ENCODE data around the gene SIRT1.

The SIRT1 gene

GRCh38 chr10:67924136-67924535 lies 39.7 kb downstream of the SIRT1 start:
- Histone ChIP-seq H3K27me3 (ENCODE audit: control insufficient read depth, insufficient read depth, low read length) (no peaks in the 10 kb centered on the region), H3K27ac (ENCODE audit: low read depth, low read length) (no peak overlapping the region), H3K9ac (ENCODE audit: low read depth, low read length) (no peak overlapping the region), H3K4me1 (ENCODE audit: control insufficient read depth, insufficient read depth, low read length) (no peaks in the 10 kb centered on the region), H3K36me3 (ENCODE audit: control insufficient read depth, insufficient read depth, low read length) (peaks cover 30% of the 10 kb centered on the region), H3K9me3 (ENCODE audit: control insufficient read depth, insufficient read depth, low read length) (no peaks in the 10 kb centered on the region), H3K4me3 (ENCODE audit: low read depth, low read length) (no peak overlapping the region)

- Histone ChIP-seq H3K9me3 (ENCODE audit: control insufficient read depth, insufficient read depth, low read length) (no peaks in the 10 kb centered on the region), H3K36me3 (ENCODE audit: control insufficient read depth, insufficient read depth, low read length) (peaks cover 33% of the 10 kb centered on the region), H3K27me3 (ENCODE audit: control insufficient read depth, insufficient read depth, low read length) (no peaks in the 10 kb centered on the region), H3K4me1 (ENCODE audit: control insufficient read depth, insufficient read depth, low read length) (no peaks in the 10 kb centered on the region), H3K9ac (ENCODE audit: low read depth, low read length) (no peak overlapping the region), H3K27ac (ENCODE audit: low read depth, low read length) (no peak overlapping the region), H3K4me3 (ENCODE audit: low read depth, low read length) (no peak overlapping the region)
These were observed 41.1 kb downstream of the SIRT1 start for GRCh38 chr10:67925449-67926005.

- H3K9ac ChIP-seq (ENCODE audit: low read depth, low read length), result no peak overlapping the region
- H3K27ac ChIP-seq (ENCODE audit: low read depth, low read length), result no peak overlapping the region
- H3K9me3 ChIP-seq (ENCODE audit: control insufficient read depth, insufficient read depth, low read length), result no peaks in the 10 kb centered on the region
- no peaks in the 10 kb centered on the region for H3K27me3 ChIP-seq (ENCODE audit: control insufficient read depth, insufficient read depth, low read length)
- H3K4me3 ChIP-seq (ENCODE audit: low read depth, low read length), result no peak overlapping the region
- H3K4me1 ChIP-seq (ENCODE audit: control insufficient read depth, insufficient read depth, low read length), result no peaks in the 10 kb centered on the region
- peaks cover 32% of the 10 kb centered on the region for H3K36me3 ChIP-seq (ENCODE audit: control insufficient read depth, insufficient read depth, low read length)
These were observed 42.5 kb downstream of the SIRT1 start for GRCh38 chr10:67926951-67927350.

GRCh38 chr10:67933199-67933598 lies 48.7 kb downstream of the SIRT1 start:
- Histone ChIP-seq H3K27ac (ENCODE audit: low read depth, low read length) (no peak overlapping the region), H3K4me3 (ENCODE audit: low read depth, low read length) (no peak overlapping the region), H3K36me3 (ENCODE audit: control insufficient read depth, insufficient read depth, low read length) (peaks cover 25% of the 10 kb centered on the region), H3K27me3 (ENCODE audit: control insufficient read depth, insufficient read depth, low read length) (no peaks in the 10 kb centered on the region), H3K9me3 (ENCODE audit: control insufficient read depth, insufficient read depth, low read length) (no peaks in the 10 kb centered on the region), H3K9ac (ENCODE audit: low read depth, low read length) (no peak overlapping the region), H3K4me1 (ENCODE audit: control insufficient read depth, insufficient read depth, low read length) (peaks cover 11% of the 10 kb centered on the region)

GRCh38 chr10:67934336-67934735 lies 49.9 kb downstream of the SIRT1 start:
- Histone ChIP-seq H3K9ac (ENCODE audit: low read depth, low read length) (no peak overlapping the region), H3K4me3 (ENCODE audit: low read depth, low read length) (no peak overlapping the region), H3K27me3 (ENCODE audit: control insufficient read depth, insufficient read depth, low read length) (no peaks in the 10 kb centered on the region), H3K9me3 (ENCODE audit: control insufficient read depth, insufficient read depth, low read length) (no peaks in the 10 kb centered on the region), H3K36me3 (ENCODE audit: control insufficient read depth, insufficient read depth, low read length) (peaks cover 30% of the 10 kb centered on the region), H3K4me1 (ENCODE audit: control insufficient read depth, insufficient read depth, low read length) (peaks cover 11% of the 10 kb centered on the region), H3K27ac (ENCODE audit: low read depth, low read length) (no peak overlapping the region)

GRCh38 chr10:67935223-67935622 lies 50.8 kb downstream of the SIRT1 start:
- Histone ChIP-seq H3K9me3 (ENCODE audit: control insufficient read depth, insufficient read depth, low read length) (no peaks in the 10 kb centered on the region), H3K27ac (ENCODE audit: low read depth, low read length) (peak overlapping the region; percentile 80), H3K27me3 (ENCODE audit: control insufficient read depth, insufficient read depth, low read length) (no peaks in the 10 kb centered on the region), H3K9ac (ENCODE audit: low read depth, low read length) (0 out of 2 replicates have a peak overlapping the region, but pooled peaks have one; percentile 2), H3K36me3 (ENCODE audit: control insufficient read depth, insufficient read depth, low read length) (peaks cover 28% of the 10 kb centered on the region), H3K4me1 (ENCODE audit: control insufficient read depth, insufficient read depth, low read length) (peaks cover 11% of the 10 kb centered on the region), H3K4me3 (ENCODE audit: low read depth, low read length) (no peak overlapping the region)

- no peak overlapping the region for H3K9ac ChIP-seq (ENCODE audit: low read depth, low read length)
- no peak overlapping the region for H3K4me3 ChIP-seq (ENCODE audit: low read depth, low read length)
- H3K27me3 ChIP-seq (ENCODE audit: control insufficient read depth, insufficient read depth, low read length), result no peaks in the 10 kb centered on the region
- no peak overlapping the region for H3K27ac ChIP-seq (ENCODE audit: low read depth, low read length)
- peaks cover 25% of the 10 kb centered on the region for H3K36me3 ChIP-seq (ENCODE audit: control insufficient read depth, insufficient read depth, low read length)
- H3K9me3 ChIP-seq (ENCODE audit: control insufficient read depth, insufficient read depth, low read length), result no peaks in the 10 kb centered on the region
- H3K4me1 ChIP-seq (ENCODE audit: control insufficient read depth, insufficient read depth, low read length), result peaks cover 11% of the 10 kb centered on the region
These were observed 52.0 kb downstream of the SIRT1 start for GRCh38 chr10:67936416-67936815.

- Histone ChIP-seq H3K27me3 (ENCODE audit: control insufficient read depth, insufficient read depth, low read length) (no peaks in the 10 kb centered on the region), H3K9ac (ENCODE audit: low read depth, low read length) (no peak overlapping the region), H3K27ac (ENCODE audit: low read depth, low read length) (no peak overlapping the region), H3K4me1 (ENCODE audit: control insufficient read depth, insufficient read depth, low read length) (peaks cover 6% of the 10 kb centered on the region), H3K36me3 (ENCODE audit: control insufficient read depth, insufficient read depth, low read length) (peaks cover 21% of the 10 kb centered on the region), H3K4me3 (ENCODE audit: low read depth, low read length) (no peak overlapping the region), H3K9me3 (ENCODE audit: control insufficient read depth, insufficient read depth, low read length) (no peaks in the 10 kb centered on the region)
These were observed 59.5 kb downstream of the SIRT1 start for GRCh38 chr10:67943917-67944316.

- no peak overlapping the region for H3K4me3 ChIP-seq (ENCODE audit: low read depth, low read length)
- no peaks in the 10 kb centered on the region for H3K27me3 ChIP-seq (ENCODE audit: control insufficient read depth, insufficient read depth, low read length)
- H3K9ac ChIP-seq (ENCODE audit: low read depth, low read length), result no peak overlapping the region
- H3K4me1 ChIP-seq (ENCODE audit: control insufficient read depth, insufficient read depth, low read length), result peaks cover 2% of the 10 kb centered on the region; the same call in 1 of the 2 replicates
- H3K36me3 ChIP-seq (ENCODE audit: control insufficient read depth, insufficient read depth, low read length), result peaks cover 33% of the 10 kb centered on the region
- H3K27ac ChIP-seq (ENCODE audit: low read depth, low read length), result no peak overlapping the region
- no peaks in the 10 kb centered on the region for H3K9me3 ChIP-seq (ENCODE audit: control insufficient read depth, insufficient read depth, low read length)
These were observed 71.2 kb downstream of the SIRT1 start for GRCh38 chr10:67955614-67956013.

- Histone ChIP-seq H3K4me1 (ENCODE audit: control insufficient read depth, insufficient read depth, low read length) (peaks cover 6% of the 10 kb centered on the region), H3K9ac (ENCODE audit: low read depth, low read length) (no peak overlapping the region), H3K27me3 (ENCODE audit: control insufficient read depth, insufficient read depth, low read length) (no peaks in the 10 kb centered on the region), H3K9me3 (ENCODE audit: control insufficient read depth, insufficient read depth, low read length) (no peaks in the 10 kb centered on the region), H3K27ac (ENCODE audit: low read depth, low read length) (no peak overlapping the region), H3K36me3 (ENCODE audit: control insufficient read depth, insufficient read depth, low read length) (peaks cover 7% of the 10 kb centered on the region), H3K4me3 (ENCODE audit: low read depth, low read length) (no peak overlapping the region)
These were observed 75.5 kb downstream of the SIRT1 start for GRCh38 chr10:67959839-67960476.

GRCh38 chr10:67965456-67965855 lies 81.0 kb downstream of the SIRT1 start:
- Histone ChIP-seq H3K9me3 (ENCODE audit: control insufficient read depth, insufficient read depth, low read length) (no peaks in the 10 kb centered on the region), H3K27me3 (ENCODE audit: control insufficient read depth, insufficient read depth, low read length) (no peaks in the 10 kb centered on the region), H3K9ac (ENCODE audit: low read depth, low read length) (no peak overlapping the region), H3K36me3 (ENCODE audit: control insufficient read depth, insufficient read depth, low read length) (peaks cover 14% of the 10 kb centered on the region), H3K4me1 (ENCODE audit: control insufficient read depth, insufficient read depth, low read length) (peaks cover 7% of the 10 kb centered on the region), H3K4me3 (ENCODE audit: low read depth, low read length) (no peak overlapping the region), H3K27ac (ENCODE audit: low read depth, low read length) (no peak overlapping the region)

Measured in HUES48 (cell line).